C1 segment of cervical spinal cord (tissue), 14 donors: ENCODE results near the gene GSTK1.

Experiments used
- DNase-seq, 14 donors: peaks; one replicate each; lab custom pipeline; 2025; lab: John Stamatoyannopoulos, UW

GSTK1 gene

GRCh38 chr7:143295870-143296269 lies 32.6 kb downstream of the GSTK1 start:
- DNase-seq = no peak

GRCh38 chr7:143296686-143297085 lies 33.4 kb downstream of the GSTK1 start:
- no peak for DNase-seq

- no peak for DNase-seq
Measured at GRCh38 chr7:143299346-143299745, 36.1 kb downstream of the GSTK1 start.

GRCh38 chr7:143299840-143300239 lies 36.6 kb downstream of the GSTK1 start:
- no peak for DNase-seq

- no peak for DNase-seq
Measured at GRCh38 chr7:143300959-143301935, 38.0 kb downstream of the GSTK1 start.

- DNase-seq = no peak
Measured at GRCh38 chr7:143303733-143304132, 40.5 kb downstream of the GSTK1 start.

- no peak for DNase-seq
Measured at GRCh38 chr7:143304938-143305337, 41.7 kb downstream of the GSTK1 start.

GRCh38 chr7:143305423-143306070 lies 42.3 kb downstream of the GSTK1 start:
- DNase-seq = peak in 9 of 14 donors; percentile 7 to 54 (median 39)

GRCh38 chr7:143308632-143309031 lies 45.4 kb downstream of the GSTK1 start:
- DNase-seq = no peak

GRCh38 chr7:143314127-143314526 lies 50.9 kb downstream of the GSTK1 start:
- DNase-seq = no peak

GRCh38 chr7:143315776-143316175 lies 52.5 kb downstream of the GSTK1 start, which contains the start of gene CLCN1:
Gene CLCN1, plus strand, starts transcription at chr7:143316111. Its CDS starts 102 bp downstream, at chr7:143316213.
- no peak for DNase-seq

- no peak for DNase-seq
Measured at GRCh38 chr7:143316492-143316891, 53.3 kb downstream of the GSTK1 start.

GRCh38 chr7:143318661-143319060 lies 55.4 kb downstream of the GSTK1 start:
- DNase-seq = no peak
